MCF 10A (cell line): ENCODE results near the gene SNAPIN. TPM values are rescaled to one million over a fixed set of nuclear protein-coding genes. Genes with fewer than 3 reads are reported as not detected.

Experiments
- BruUV-seq: library from RNA; stranded (reverse); fragments of 400-500 nt; replicated peaks from 2 replicates; lab custom pipeline; 2021; lab: Mats Ljungman, UMichigan
- CTCF ChIA-PET: fragments of 300-600 bp; sonication (Branson Sonifier 250); formaldehyde crosslinking; extraction: SDS; loops from one replicate; lab custom pipeline; 2021; ENCODE audit warnings: antibody characterized with exemption, inconsistent platforms; lab: Yijun Ruan, JAX
- POLR2A ChIA-PET: fragments of 300-600, 350-650 bp; sonication (Branson Sonifier 250); formaldehyde crosslinking; extraction: SDS; loops from one replicate; lab custom pipeline; 2020; ENCODE audit warnings: antibody characterized with exemption, inconsistent platforms; lab: Yijun Ruan, JAX
- DNase-seq: peaks from one replicate; pipeline ENCODE4 v3.0.0-alpha.2; 2018; ENCODE audit not compliant: unreplicated experiment
- H3K27ac Mint-ChIP-seq: one replicate; pipeline ENCODE4 v1.8.0; 2022; ENCODE audit warnings: mild to moderate bottlenecking, low read depth, mixed read lengths; ENCODE audit not compliant: unreplicated experiment
- H3K27me3 Mint-ChIP-seq: one replicate; pipeline ENCODE4 v1.8.0; 2022; ENCODE audit warnings: mixed read lengths; ENCODE audit not compliant: insufficient read depth, unreplicated experiment
- H3K36me3 Mint-ChIP-seq: one replicate; pipeline ENCODE4 v1.8.0; 2022; ENCODE audit warnings: mild to moderate bottlenecking, moderate library complexity, mixed read lengths; ENCODE audit not compliant: insufficient read depth, unreplicated experiment
- H3K4me1 Mint-ChIP-seq: one replicate; pipeline ENCODE4 v1.8.0; 2022; ENCODE audit warnings: mixed read lengths; ENCODE audit not compliant: insufficient read depth, unreplicated experiment
- H3K4me3 Mint-ChIP-seq: one replicate; pipeline ENCODE4 v1.8.0; 2022; ENCODE audit warnings: mild to moderate bottlenecking, moderate library complexity, mixed read lengths; ENCODE audit not compliant: unreplicated experiment
- H3K9me3 Mint-ChIP-seq: one replicate; pipeline ENCODE4 v1.8.0; 2022; ENCODE audit warnings: mixed read lengths; ENCODE audit not compliant: unreplicated experiment
- CTCF ChIP-seq: fragments of 200-600 bp; IDR thresholded peaks from one replicate; pipeline ENCODE4 v1.8.0; 2022; ENCODE audit warnings: antibody characterized with exemption, mild to moderate bottlenecking; ENCODE audit not compliant: unreplicated experiment
- intact Hi-C: fragments of 100-400 bp; cut with micrococcal nuclease; formaldehyde crosslinking; loops from 2 replicates; pipeline ENCODE4 v1.14.1; 2022
- total RNA-seq: library from RNA; stranded (reverse); gene quantifications from 2 replicates; pipeline ENCODE4 v1.2.3, GENCODE V29; 2022

Gene SNAPIN
- total RNA-seq, 1 experiment from 2014 or later: 63.7 TPM

- Mint-ChIP-seq H3K9me3 (no peaks in the 10 kb centered on the region), H3K4me1 (peaks cover 13% of the 10 kb centered on the region), H3K27ac (peak overlapping the region; percentile 10), H3K27me3 (no peaks in the 10 kb centered on the region), H3K4me3 (no peak overlapping the region), H3K36me3 (peaks cover 43% of the 10 kb centered on the region)
- intact Hi-C loops: no loop called here
- DNase-seq: no peak
- BruUV-seq: TSS peak; percentile 2
- CTCF ChIA-PET: interaction anchor here (0.7 to 1.8 kb wide), 2 partner anchors 11 to 60 kb away, joined by 3 to 4 read pairs; no protein-coding TSS in a partner anchor
- POLR2A ChIA-PET: interaction anchor here (0.6 to 46.1 kb wide), 10 partner anchors 10 to 465 kb away, joined by 3 to 1272 read pairs (median 5); partner anchors contain the start of genes CHTOP, S100A1, S100A13 and S100A14
- no peak for TF ChIP-seq CTCF
Measured at GRCh38 chr1:153649137-153649862, 9.2 kb upstream of the SNAPIN start.

- peak; percentile 54 for DNase-seq
- peak overlapping the region; percentile 10 for H3K27ac Mint-ChIP-seq
- CTCF ChIA-PET: interaction anchor here (0.7 to 1.8 kb wide), 2 partner anchors 11 to 60 kb away, joined by 3 to 4 read pairs; no protein-coding TSS in a partner anchor
Measured at GRCh38 chr1:153649863-153650235, 8.7 kb upstream of the SNAPIN start.

GRCh38 chr1:153651771-153652170, 6.7 kb upstream of the SNAPIN start:
- ChIA-PET POLR2A (interaction anchor here (0.8 to 46.1 kb wide), 10 partner anchors 9 to 339 kb away, joined by 3 to 1272 read pairs (median 9); partner anchors contain the start of genes CHTOP, ILF2, RPS27 and S100A1), CTCF (interaction anchor here (0.7 to 2.4 kb wide), 5 partner anchors 34 to 141 kb away, joined by 4 to 16 read pairs (median 6); no protein-coding TSS in a partner anchor)
- intact Hi-C loops: no loop called here
- H3K9me3 Mint-ChIP-seq: no peaks in the 10 kb centered on the region
- H3K27ac Mint-ChIP-seq: no peak overlapping the region
- no peak overlapping the region for H3K4me3 Mint-ChIP-seq
- H3K4me1 Mint-ChIP-seq: peaks cover 8% of the 10 kb centered on the region
- no peaks in the 10 kb centered on the region for H3K27me3 Mint-ChIP-seq
- peaks cover 18% of the 10 kb centered on the region for H3K36me3 Mint-ChIP-seq
- no TSS peak for BruUV-seq
- DNase-seq: no peak
- TF ChIP-seq CTCF: no peak

More at GRCh38 chr1:153649863-153650235, 8.7 kb upstream of the SNAPIN start:
- no peaks in the 10 kb centered on the region for H3K9me3 Mint-ChIP-seq
- H3K4me1 Mint-ChIP-seq: peaks cover 13% of the 10 kb centered on the region
- POLR2A ChIA-PET: interaction anchor here (0.7 to 46.1 kb wide), 8 partner anchors 9 to 125 kb away, joined by 3 to 1272 read pairs (median 14); partner anchors contain the start of genes CHTOP, S100A1, S100A13 and S100A14
- H3K4me3 Mint-ChIP-seq: no peak overlapping the region
- intact Hi-C loops: no loop called here
- H3K27me3 Mint-ChIP-seq: no peaks in the 10 kb centered on the region
- no peak for TF ChIP-seq CTCF
- BruUV-seq: no TSS peak
- H3K36me3 Mint-ChIP-seq: peaks cover 38% of the 10 kb centered on the region
